DOHH2 (cell line): ENCODE data around the gene DISC1.

Source experiments
- H3F3A ChIP-seq: fragments of 200-600 bp; sonication (generic), shearing (Covaris generic); 2 replicates; pipeline ENCODE4 v1.6.0; 2016; ENCODE audit warnings: antibody characterized with exemption, mild to moderate bottlenecking; ENCODE audit not compliant: control insufficient read depth, insufficient read depth
- H3K27ac ChIP-seq: fragments of 200-600 bp; sonication (generic); 2 replicates; pipeline ENCODE4 v1.5.1; 2014; ENCODE audit warnings: low read depth, mild to moderate bottlenecking, low read length, moderate library complexity
- H3K27me3 ChIP-seq: fragments of 200-600 bp; sonication (generic); 2 replicates; pipeline ENCODE4 v1.6.1; 2014; ENCODE audit warnings: mild to moderate bottlenecking, low read length, mixed read lengths; ENCODE audit not compliant: control insufficient read depth
- H3K36me3 ChIP-seq: fragments of 200-600 bp; sonication (generic); 2 replicates; pipeline ENCODE4 v1.6.1; 2014; ENCODE audit warnings: mild to moderate bottlenecking, low read length, moderate library complexity, mixed read lengths; ENCODE audit not compliant: control insufficient read depth
- H3K4me1 ChIP-seq: fragments of 200-600 bp; sonication (generic); 2 replicates; pipeline ENCODE4 v1.6.1; 2014; ENCODE audit warnings: mild to moderate bottlenecking, low read length, mixed read lengths; ENCODE audit not compliant: control insufficient read depth
- H3K4me2 ChIP-seq: fragments of 200-600 bp; sonication (generic); 2 replicates; pipeline ENCODE4 v1.6.0; 2014; ENCODE audit warnings: mild to moderate bottlenecking, low read length, moderate library complexity
- H3K4me3 ChIP-seq: fragments of 200-600 bp; sonication (generic); 2 replicates; pipeline ENCODE4 v1.5.1; 2014; ENCODE audit warnings: mild to moderate bottlenecking, low read length, mixed read lengths
- H3K79me2 ChIP-seq: fragments of 200-600 bp; sonication (generic); 2 replicates; pipeline ENCODE4 v1.6.1; 2014; ENCODE audit warnings: mild to moderate bottlenecking, low read length, mixed read lengths; ENCODE audit not compliant: control insufficient read depth
- H3K9me2 ChIP-seq: fragments of 200-600 bp; sonication (generic); replicated peaks from 2 replicates; pipeline ENCODE4 v1.6.1; 2014; ENCODE audit warnings: mild to moderate bottlenecking, low read length, mixed read lengths; ENCODE audit not compliant: control insufficient read depth
- H3K9me3 ChIP-seq: fragments of 200-600 bp; sonication (generic); 2 replicates; pipeline ENCODE4 v1.6.1; 2014; ENCODE audit warnings: antibody characterized with exemption, low read length, mixed read lengths; ENCODE audit not compliant: control insufficient read depth, insufficient read depth
- H4K20me1 ChIP-seq: fragments of 200-600 bp; sonication (generic); 2 replicates; pipeline ENCODE4 v1.6.0; 2014; ENCODE audit warnings: low read depth, mild to moderate bottlenecking, antibody characterized with exemption, low read length, moderate library complexity; ENCODE audit not compliant: control insufficient read depth, insufficient read depth
- EZH2phosphoT487 ChIP-seq: fragments of 200-600 bp; sonication (generic); IDR thresholded peaks from 2 replicates; pipeline ENCODE4 v1.6.1; 2017; ENCODE audit warnings: borderline replicate concordance, mild to moderate bottlenecking, antibody characterized with exemption, low read length, moderate library complexity, mixed read lengths
- TF ChIP-seq, protein P1 (sequence below): fragments of 200-600 bp; sonication (generic); IDR thresholded peaks from one replicate; pipeline ENCODE4 v1.5.1; 2014; ENCODE audit warnings: antibody characterized with exemption, mild to moderate bottlenecking, low read depth, low read length; ENCODE audit not compliant: poor library complexity, severe bottlenecking

Gene DISC1

DNA sequence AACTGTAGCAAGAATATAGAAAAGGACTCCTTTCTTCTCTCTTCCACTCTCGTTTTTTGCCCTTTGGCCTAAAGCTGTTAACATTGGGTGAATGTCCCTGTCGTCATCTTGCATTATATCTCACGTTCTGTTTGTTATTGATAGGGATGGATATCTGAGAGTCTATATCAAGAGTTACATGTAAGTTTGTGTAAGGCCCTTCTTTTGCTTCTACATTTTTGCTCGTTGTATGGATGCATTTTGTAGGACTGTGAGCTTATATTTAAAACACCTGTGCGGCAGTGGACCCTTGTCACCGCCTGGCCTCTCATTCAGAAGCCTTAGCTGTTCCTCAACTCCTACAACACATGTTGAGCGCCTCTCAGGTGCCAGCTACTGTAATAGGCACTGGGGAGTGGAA, 211.9 kb downstream of the DISC1 start:
- Histone ChIP-seq H3K36me3 (no peaks in the 10 kb centered on the region), H4K20me1 (no peaks in the 10 kb centered on the region), H3K9me3 (no peaks in the 10 kb centered on the region), H3K79me2 (no peaks in the 10 kb centered on the region), H3K4me1 (no peaks in the 10 kb centered on the region), H3K4me3 (no peak overlapping the region), H3K4me2 (no peak overlapping the region), H3K27ac (no peak overlapping the region), H3K27me3 (peaks cover 8% of the 10 kb centered on the region), H3F3A (no peaks in the 10 kb centered on the region), H3K9me2 (no peaks in the 10 kb centered on the region)
- TF ChIP-seq EZH2phosphoT487: no peak
- TF ChIP-seq, protein P1, sequence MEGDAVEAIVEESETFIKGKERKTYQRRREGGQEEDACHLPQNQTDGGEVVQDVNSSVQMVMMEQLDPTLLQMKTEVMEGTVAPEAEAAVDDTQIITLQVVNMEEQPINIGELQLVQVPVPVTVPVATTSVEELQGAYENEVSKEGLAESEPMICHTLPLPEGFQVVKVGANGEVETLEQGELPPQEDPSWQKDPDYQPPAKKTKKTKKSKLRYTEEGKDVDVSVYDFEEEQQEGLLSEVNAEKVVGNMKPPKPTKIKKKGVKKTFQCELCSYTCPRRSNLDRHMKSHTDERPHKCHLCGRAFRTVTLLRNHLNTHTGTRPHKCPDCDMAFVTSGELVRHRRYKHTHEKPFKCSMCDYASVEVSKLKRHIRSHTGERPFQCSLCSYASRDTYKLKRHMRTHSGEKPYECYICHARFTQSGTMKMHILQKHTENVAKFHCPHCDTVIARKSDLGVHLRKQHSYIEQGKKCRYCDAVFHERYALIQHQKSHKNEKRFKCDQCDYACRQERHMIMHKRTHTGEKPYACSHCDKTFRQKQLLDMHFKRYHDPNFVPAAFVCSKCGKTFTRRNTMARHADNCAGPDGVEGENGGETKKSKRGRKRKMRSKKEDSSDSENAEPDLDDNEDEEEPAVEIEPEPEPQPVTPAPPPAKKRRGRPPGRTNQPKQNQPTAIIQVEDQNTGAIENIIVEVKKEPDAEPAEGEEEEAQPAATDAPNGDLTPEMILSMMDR: no peak

DNA sequence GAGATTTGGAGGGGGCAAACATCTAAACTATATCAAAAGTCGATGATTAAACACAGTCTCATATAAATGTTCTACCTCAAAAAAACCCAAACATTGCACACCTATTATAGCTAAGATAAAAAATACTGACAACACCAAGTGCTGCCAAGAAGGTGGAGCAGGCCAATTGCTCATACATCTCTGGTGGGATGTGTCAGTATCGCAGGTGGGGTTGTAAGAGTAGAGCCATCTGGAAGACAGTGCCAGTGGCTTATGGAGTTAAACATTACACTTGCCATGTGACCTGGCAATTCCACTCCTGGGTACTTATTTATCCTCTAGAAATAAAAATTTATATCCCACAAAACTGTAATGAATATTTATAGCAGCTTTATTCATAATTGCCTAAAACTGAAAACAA, 213.4 kb downstream of the DISC1 start:
- H3K36me3 ChIP-seq: no peaks in the 10 kb centered on the region
- H3K27ac ChIP-seq: no peak overlapping the region
- H3K4me1 ChIP-seq: no peaks in the 10 kb centered on the region
- H3K4me2 ChIP-seq: no peak overlapping the region
- TF ChIP-seq EZH2phosphoT487: no peak
- H3K27me3 ChIP-seq: peaks cover 8% of the 10 kb centered on the region
- no peaks in the 10 kb centered on the region for H3F3A ChIP-seq
- H3K9me2 ChIP-seq: no peaks in the 10 kb centered on the region
- H3K9me3 ChIP-seq: no peaks in the 10 kb centered on the region
- no peaks in the 10 kb centered on the region for H4K20me1 ChIP-seq
- H3K79me2 ChIP-seq: no peaks in the 10 kb centered on the region
- H3K4me3 ChIP-seq: no peak overlapping the region

DNA sequence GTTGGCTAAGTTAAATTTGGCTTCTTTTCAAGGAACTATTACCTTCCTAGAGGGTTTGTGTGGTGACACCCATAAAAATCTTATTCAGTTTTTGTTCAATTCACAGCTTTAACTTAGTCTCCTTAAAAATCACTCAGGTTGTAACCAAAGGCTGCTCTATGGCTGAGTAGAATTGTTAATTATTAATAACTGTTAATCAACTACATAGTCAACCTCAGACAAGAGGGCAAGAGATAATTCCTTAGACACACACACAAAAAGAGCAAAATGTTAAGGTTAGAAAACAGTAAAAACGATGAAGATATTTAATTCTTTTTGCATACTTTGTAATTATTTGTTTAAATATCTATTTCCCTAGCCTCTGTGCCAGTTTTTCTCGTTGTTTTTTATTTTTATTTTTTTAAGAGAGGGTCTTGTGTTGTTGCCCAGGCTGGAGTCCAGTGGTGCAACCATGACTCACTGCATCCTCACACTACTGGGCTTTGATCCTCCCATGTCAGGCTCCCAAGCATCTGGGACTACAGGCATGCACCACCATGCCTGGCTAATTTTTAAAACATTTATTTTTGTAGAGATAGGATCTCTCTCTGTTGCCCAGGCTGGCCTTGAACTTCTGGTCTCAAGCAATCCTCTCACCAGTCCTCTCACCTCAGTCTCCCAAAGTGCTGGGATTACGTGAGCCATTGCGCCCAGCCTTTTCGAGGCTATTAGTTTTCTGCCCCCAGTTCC, 215.2 kb downstream of the DISC1 start:
- H3K4me2 ChIP-seq: no peak overlapping the region
- no peak overlapping the region for H3K27ac ChIP-seq
- H3K27me3 ChIP-seq: peaks cover 8% of the 10 kb centered on the region
- TF ChIP-seq, protein P1: no peak
- H3K4me3 ChIP-seq: no peak overlapping the region
- no peaks in the 10 kb centered on the region for H3K79me2 ChIP-seq
- no peaks in the 10 kb centered on the region for H4K20me1 ChIP-seq
- H3K4me1 ChIP-seq: no peaks in the 10 kb centered on the region
- no peaks in the 10 kb centered on the region for H3K9me2 ChIP-seq
- no peaks in the 10 kb centered on the region for H3F3A ChIP-seq
- H3K9me3 ChIP-seq: no peaks in the 10 kb centered on the region
- H3K36me3 ChIP-seq: no peaks in the 10 kb centered on the region

DNA sequence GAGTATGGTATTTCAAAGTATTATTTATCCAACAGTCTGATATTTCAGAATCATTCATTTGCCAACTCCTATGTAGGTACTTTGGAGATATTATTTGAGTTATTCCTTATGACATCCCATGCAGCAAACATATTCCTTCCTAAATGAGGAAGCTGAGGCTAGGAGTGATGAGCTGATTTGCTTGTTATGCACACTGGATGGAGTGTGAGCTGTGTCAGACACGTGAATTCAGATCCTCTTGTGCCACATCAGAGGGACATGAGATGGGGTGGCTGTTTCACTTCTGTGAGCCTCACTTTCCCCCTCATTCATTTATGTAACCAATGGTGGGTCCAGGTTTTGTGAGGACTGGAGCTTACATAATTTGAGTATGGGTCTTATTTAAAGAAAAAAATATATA, 215.9 kb downstream of the DISC1 start:
- Histone ChIP-seq H3K9me2 (no peaks in the 10 kb centered on the region), H3K9me3 (no peaks in the 10 kb centered on the region), H4K20me1 (no peaks in the 10 kb centered on the region), H3K27ac (no peak overlapping the region), H3K27me3 (peaks cover 8% of the 10 kb centered on the region), H3K4me3 (no peak overlapping the region), H3K4me2 (no peak overlapping the region), H3K36me3 (no peaks in the 10 kb centered on the region), H3K4me1 (no peaks in the 10 kb centered on the region), H3K79me2 (no peaks in the 10 kb centered on the region), H3F3A (no peaks in the 10 kb centered on the region)
- TF ChIP-seq, protein P1: no peak
- no peak for TF ChIP-seq EZH2phosphoT487
